ENCODE results near the gene IQUB.

Gene IQUB

DNA sequence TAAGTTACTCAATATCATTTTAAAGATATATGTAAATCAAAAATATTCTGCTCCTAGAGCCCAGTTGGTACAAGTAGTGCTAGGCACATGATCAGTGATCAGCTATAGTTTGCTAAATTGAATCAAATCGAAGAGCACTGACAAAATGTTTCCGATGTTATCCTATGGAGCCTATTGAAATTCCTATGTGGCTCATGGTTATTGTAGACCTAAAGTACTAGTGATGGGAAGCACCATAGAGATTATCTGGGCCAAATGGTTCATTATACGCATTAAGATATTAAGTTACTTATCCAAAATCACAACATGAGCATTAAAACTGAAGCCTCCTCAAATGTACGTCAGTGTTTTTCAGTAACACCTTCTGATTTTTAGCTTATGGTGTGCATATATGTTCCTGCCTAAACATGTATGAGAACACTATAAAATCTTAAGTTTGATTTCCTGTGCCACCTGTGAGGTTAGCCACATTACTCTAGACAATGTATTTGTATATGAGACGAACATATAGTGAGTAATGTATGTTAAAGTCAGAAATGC is 103.2 kb downstream of the IQUB start:
- Histone ChIP-seq H2AFZ (ENCODE audit: low read depth, low read length) (no peak overlapping the region), H3K36me3 (replicated peaks; ENCODE audit: low read depth, low read length) (no peaks in the 10 kb centered on the region), H3K4me1 (ENCODE audit: low read length) (peaks cover 4% of the 10 kb centered on the region; the same call in 1 of the 2 replicates), H3K27me3 (ENCODE audit: low read depth, low read length) (no peaks in the 10 kb centered on the region), H3K4me2 (ENCODE audit: low read length) (no peak overlapping the region), H3K9ac (ENCODE audit: low read length) (no peak overlapping the region), H3K4me3 (ENCODE audit: low read length) (no peak overlapping the region), H4K20me1 (ENCODE audit: insufficient read depth, low read length) (no peaks in the 10 kb centered on the region), H3K9me3 (ENCODE audit: insufficient read depth, low read length) (no peaks in the 10 kb centered on the region), H3K79me2 (ENCODE audit: low read length) (no peaks in the 10 kb centered on the region), H3K27ac (ENCODE audit: low read length) (no peak overlapping the region)
- TF ChIP-seq EZH2phosphoT487 (IDR thresholded peaks at IDR 0.05; ENCODE audit: low read depth) = no peak
- TF ChIP-seq, protein P1, sequence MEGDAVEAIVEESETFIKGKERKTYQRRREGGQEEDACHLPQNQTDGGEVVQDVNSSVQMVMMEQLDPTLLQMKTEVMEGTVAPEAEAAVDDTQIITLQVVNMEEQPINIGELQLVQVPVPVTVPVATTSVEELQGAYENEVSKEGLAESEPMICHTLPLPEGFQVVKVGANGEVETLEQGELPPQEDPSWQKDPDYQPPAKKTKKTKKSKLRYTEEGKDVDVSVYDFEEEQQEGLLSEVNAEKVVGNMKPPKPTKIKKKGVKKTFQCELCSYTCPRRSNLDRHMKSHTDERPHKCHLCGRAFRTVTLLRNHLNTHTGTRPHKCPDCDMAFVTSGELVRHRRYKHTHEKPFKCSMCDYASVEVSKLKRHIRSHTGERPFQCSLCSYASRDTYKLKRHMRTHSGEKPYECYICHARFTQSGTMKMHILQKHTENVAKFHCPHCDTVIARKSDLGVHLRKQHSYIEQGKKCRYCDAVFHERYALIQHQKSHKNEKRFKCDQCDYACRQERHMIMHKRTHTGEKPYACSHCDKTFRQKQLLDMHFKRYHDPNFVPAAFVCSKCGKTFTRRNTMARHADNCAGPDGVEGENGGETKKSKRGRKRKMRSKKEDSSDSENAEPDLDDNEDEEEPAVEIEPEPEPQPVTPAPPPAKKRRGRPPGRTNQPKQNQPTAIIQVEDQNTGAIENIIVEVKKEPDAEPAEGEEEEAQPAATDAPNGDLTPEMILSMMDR (IDR thresholded peaks at IDR 0.05; ENCODE audit: low read depth, low read length) = no peak

DNA sequence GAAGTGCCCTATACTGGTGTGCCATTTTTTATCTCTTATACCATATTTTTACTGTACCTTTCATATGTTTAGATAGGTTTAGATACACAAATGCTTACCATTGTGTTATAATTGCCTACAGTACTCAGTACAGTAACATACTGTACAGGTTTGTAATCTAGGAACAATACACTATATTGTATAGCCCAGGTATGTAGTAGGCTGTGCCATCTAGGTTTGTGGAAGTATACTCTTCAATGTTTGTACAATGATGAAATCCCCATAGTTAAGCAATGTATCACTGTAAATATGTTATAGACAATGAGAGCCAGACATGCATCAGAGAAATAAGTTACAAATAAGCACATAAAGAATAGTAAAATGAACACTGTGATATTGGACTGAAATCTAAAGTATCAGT is 109.1 kb downstream of the IQUB start:
- Histone ChIP-seq H3K9me3 (ENCODE audit: insufficient read depth, low read length) (no peaks in the 10 kb centered on the region), H3K27ac (ENCODE audit: low read length) (no peak overlapping the region), H4K20me1 (ENCODE audit: insufficient read depth, low read length) (no peaks in the 10 kb centered on the region), H3K4me2 (ENCODE audit: low read length) (no peak overlapping the region), H3K4me1 (ENCODE audit: low read length) (no peaks in the 10 kb centered on the region), H3K27me3 (ENCODE audit: low read depth, low read length) (no peaks in the 10 kb centered on the region), H3K4me3 (ENCODE audit: low read length) (no peak overlapping the region), H3K9ac (ENCODE audit: low read length) (no peak overlapping the region), H3K36me3 (replicated peaks; ENCODE audit: low read depth, low read length) (no peaks in the 10 kb centered on the region), H2AFZ (ENCODE audit: low read depth, low read length) (no peak overlapping the region), H3K79me2 (ENCODE audit: low read length) (no peaks in the 10 kb centered on the region)
- TF ChIP-seq EZH2phosphoT487 (IDR thresholded peaks at IDR 0.05; ENCODE audit: low read depth) = no peak
- TF ChIP-seq, protein P1 (IDR thresholded peaks at IDR 0.05; ENCODE audit: low read depth, low read length) = no peak

DNA sequence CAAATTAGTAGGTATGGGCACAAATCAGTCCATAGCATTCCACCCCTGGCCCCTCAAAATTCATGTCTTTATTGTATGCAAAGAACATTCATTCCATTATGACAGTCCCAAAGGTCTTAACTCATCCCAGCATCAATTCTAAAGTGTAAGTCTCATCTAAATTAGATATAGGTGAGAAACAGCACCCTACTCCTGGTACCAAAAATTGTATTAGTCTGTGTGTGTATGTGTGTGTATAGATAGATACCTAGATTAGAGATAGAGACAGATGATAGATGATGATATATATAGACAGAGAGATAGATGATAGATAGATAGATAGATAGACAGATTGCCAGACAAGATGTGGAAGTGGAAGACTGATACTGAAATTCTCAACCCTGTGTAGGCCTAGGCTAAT is 109.9 kb downstream of the IQUB start:
- H3K27me3 ChIP-seq (ENCODE audit: low read depth, low read length) = no peaks in the 10 kb centered on the region
- no peak overlapping the region for H2AFZ ChIP-seq (ENCODE audit: low read depth, low read length)
- no peaks in the 10 kb centered on the region for H3K4me1 ChIP-seq (ENCODE audit: low read length)
- TF ChIP-seq, protein P1 (IDR thresholded peaks at IDR 0.05; ENCODE audit: low read depth, low read length) = no peak
- no peak for TF ChIP-seq EZH2phosphoT487 (IDR thresholded peaks at IDR 0.05; ENCODE audit: low read depth)
- no peak overlapping the region for H3K4me2 ChIP-seq (ENCODE audit: low read length)
- no peaks in the 10 kb centered on the region for H3K79me2 ChIP-seq (ENCODE audit: low read length)
- no peak overlapping the region for H3K27ac ChIP-seq (ENCODE audit: low read length)
- H4K20me1 ChIP-seq (ENCODE audit: insufficient read depth, low read length) = no peaks in the 10 kb centered on the region
- no peak overlapping the region for H3K4me3 ChIP-seq (ENCODE audit: low read length)
- H3K36me3 ChIP-seq (replicated peaks; ENCODE audit: low read depth, low read length) = no peaks in the 10 kb centered on the region
- H3K9me3 ChIP-seq (ENCODE audit: insufficient read depth, low read length) = no peaks in the 10 kb centered on the region
- no peak overlapping the region for H3K9ac ChIP-seq (ENCODE audit: low read length)

DNA sequence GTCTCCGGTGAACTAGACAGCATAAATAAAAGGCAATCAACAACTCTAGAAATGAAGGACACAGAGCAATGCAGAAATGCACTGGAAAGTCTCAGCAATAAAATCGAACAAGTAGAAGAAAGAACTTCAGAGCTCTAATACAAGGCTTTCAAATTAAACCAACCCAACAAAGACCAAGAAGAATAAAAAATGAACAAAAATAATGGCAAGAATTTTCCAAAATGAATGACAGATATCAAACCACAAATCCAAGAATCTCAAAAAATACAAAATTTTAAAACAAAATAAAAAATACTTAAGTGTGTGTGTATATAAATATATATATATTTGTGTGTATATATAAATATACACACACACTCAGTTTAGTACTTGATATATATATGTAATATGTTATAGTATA is 110.8 kb downstream of the IQUB start:
- H3K4me1 ChIP-seq (ENCODE audit: low read length) = no peaks in the 10 kb centered on the region
- no peaks in the 10 kb centered on the region for H3K36me3 ChIP-seq (replicated peaks; ENCODE audit: low read depth, low read length)
- no peak overlapping the region for H3K4me2 ChIP-seq (ENCODE audit: low read length)
- no peak overlapping the region for H3K9ac ChIP-seq (ENCODE audit: low read length)
- H3K79me2 ChIP-seq (ENCODE audit: low read length) = no peaks in the 10 kb centered on the region
- no peak overlapping the region for H2AFZ ChIP-seq (ENCODE audit: low read depth, low read length)
- TF ChIP-seq, protein P1 (IDR thresholded peaks at IDR 0.05; ENCODE audit: low read depth, low read length) = no peak
- no peak for TF ChIP-seq EZH2phosphoT487 (IDR thresholded peaks at IDR 0.05; ENCODE audit: low read depth)
- no peaks in the 10 kb centered on the region for H3K27me3 ChIP-seq (ENCODE audit: low read depth, low read length)
- no peak overlapping the region for H3K27ac ChIP-seq (ENCODE audit: low read length)
- H4K20me1 ChIP-seq (ENCODE audit: insufficient read depth, low read length) = no peaks in the 10 kb centered on the region
- no peaks in the 10 kb centered on the region for H3K9me3 ChIP-seq (ENCODE audit: insufficient read depth, low read length)
- H3K4me3 ChIP-seq (ENCODE audit: low read length) = no peak overlapping the region

All from OCI-LY3 (cell line).